Measurements from ENCODE around the gene EVA1C.

DNA sequence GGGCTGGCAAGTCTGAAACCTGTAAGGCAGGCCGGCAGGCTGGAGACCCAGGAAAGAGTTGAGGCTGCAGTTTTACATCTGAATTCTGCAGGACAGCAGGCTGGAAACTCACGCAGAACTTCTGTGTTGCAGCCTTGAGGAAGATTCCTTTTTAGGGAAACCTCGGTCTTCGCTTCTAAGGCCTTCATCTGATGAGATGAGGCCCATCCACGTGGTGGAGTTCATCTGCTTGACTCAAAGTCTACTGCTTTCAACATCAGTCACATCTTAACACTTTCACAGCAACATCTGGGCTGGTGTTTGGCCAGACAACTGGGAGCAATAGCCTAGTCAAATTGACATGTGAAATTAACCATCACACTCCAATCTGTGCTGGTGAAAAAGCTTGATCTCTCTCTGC, 57.1 kb downstream of the EVA1C start:
- no peak for TF ChIP-seq CTCF (IDR thresholded peaks at IDR 0.05)
- TF ChIP-seq POLR2A (IDR thresholded peaks at IDR 0.05): no peak

Data from upper lobe of left lung (tissue), 4 donors.